Germinal center (tissue), 1 donor: ENCODE results near the gene NRP2.
A peak's percentile ranks its signal among the peaks of the same experiment; 100 is the strongest.

ENCODE experiments used
- DNase-seq: peaks from one replicate; pipeline ENCODE4 v3.0.0; 2012; ENCODE audit warnings: mixed read lengths, low spot score

NRP2 gene

GRCh38 chr2:205682239-205682970 is at the start of gene NRP2:
TSS of gene NRP2 (plus strand) at chr2:205682501. CDS start at chr2:205683291, 790 bp downstream.
- DNase-seq: peak; percentile 71

GRCh38 chr2:205633994-205634393 is 48.3 kb upstream of the NRP2 start:
- DNase-seq: no peak

GRCh38 chr2:205636549-205637319 is 45.6 kb upstream of the NRP2 start:
- no peak for DNase-seq

- no peak for DNase-seq
These were observed 45.0 kb upstream of the NRP2 start for GRCh38 chr2:205637320-205637602.

- DNase-seq: no peak
These were observed 44.4 kb upstream of the NRP2 start for GRCh38 chr2:205637779-205638503.

- no peak for DNase-seq
These were observed 41.6 kb upstream of the NRP2 start for GRCh38 chr2:205640716-205641115.

GRCh38 chr2:205642599-205643356 is 39.5 kb upstream of the NRP2 start:
- DNase-seq: no peak

- DNase-seq: no peak
These were observed 38.9 kb upstream of the NRP2 start for GRCh38 chr2:205643391-205643885.

GRCh38 chr2:205644018-205644417 is 38.3 kb upstream of the NRP2 start:
- no peak for DNase-seq

- DNase-seq: no peak
These were observed 35.6 kb upstream of the NRP2 start for GRCh38 chr2:205646680-205647079.

- no peak for DNase-seq
These were observed 31.9 kb upstream of the NRP2 start for GRCh38 chr2:205650450-205650849.

GRCh38 chr2:205650931-205651330 is 31.4 kb upstream of the NRP2 start:
- no peak for DNase-seq

- DNase-seq: no peak
These were observed 30.6 kb upstream of the NRP2 start for GRCh38 chr2:205651719-205652118.

GRCh38 chr2:205654878-205655605 is 27.3 kb upstream of the NRP2 start:
- DNase-seq: no peak

- DNase-seq: no peak
These were observed 26.4 kb upstream of the NRP2 start for GRCh38 chr2:205655779-205656456.

- no peak for DNase-seq
These were observed 25.8 kb upstream of the NRP2 start for GRCh38 chr2:205656461-205656860.

- no peak for DNase-seq
These were observed 25.4 kb upstream of the NRP2 start for GRCh38 chr2:205656941-205657340.

GRCh38 chr2:205657579-205657978 is 24.7 kb upstream of the NRP2 start:
- DNase-seq: no peak

GRCh38 chr2:205658068-205658467 is 24.2 kb upstream of the NRP2 start:
- DNase-seq: no peak

GRCh38 chr2:205658572-205658971 is 23.7 kb upstream of the NRP2 start:
- DNase-seq: no peak

- no peak for DNase-seq
These were observed 22.4 kb upstream of the NRP2 start for GRCh38 chr2:205659922-205660321.
